Astrocyte (in vitro differentiated cells and primary cell): ENCODE data around the gene IGF1R. TPM values are rescaled to one million over a fixed set of nuclear protein-coding genes. Genes with fewer than 3 reads are reported as not detected.
A peak's percentile ranks its signal among the peaks of the same experiment; 100 is the strongest.
"Not testable (repeated sequence)": the region's sequence is repeated elsewhere in the genome, so short reads cannot be mapped to it uniquely, and the experiment has no call there.

Experiments used
- DNase-seq: peaks from one replicate; pipeline ENCODE4 v3.0.0-alpha.2; 2010; ENCODE audit warnings: low read depth
- FAIRE-seq: peaks from 2 replicates; lab custom pipeline; 2011; peaks lifted over from hg19 to GRCh38; lab: Jason Lieb, UNC
- H2AFZ ChIP-seq: 2 replicates; pipeline ENCODE4 v1.6.0; 2012; ENCODE audit warnings: low read depth, low read length, inconsistent platforms
- H3K27ac ChIP-seq: 2 replicates; pipeline ENCODE4 v1.5.1; 2011; ENCODE audit warnings: low read depth, low read length, inconsistent platforms
- H3K27me3 ChIP-seq: 2 replicates; pipeline ENCODE4 v1.6.0; 2011; ENCODE audit warnings: low read length, inconsistent platforms; ENCODE audit not compliant: insufficient read depth
- H3K36me3 ChIP-seq: 2 replicates; pipeline ENCODE4 v1.5.1; 2011; ENCODE audit warnings: low read length, inconsistent platforms; ENCODE audit not compliant: insufficient read depth
- H3K4me1 ChIP-seq: 2 replicates; pipeline ENCODE4 v1.5.1; 2011; ENCODE audit warnings: low read length, inconsistent platforms; ENCODE audit not compliant: insufficient read depth
- H3K4me2 ChIP-seq: 2 replicates; pipeline ENCODE4 v1.6.0; 2012; ENCODE audit warnings: low read length, inconsistent platforms
- H3K4me3 ChIP-seq: 2 replicates; pipeline ENCODE4 v1.5.1; 2011; ENCODE audit warnings: low read depth, mild to moderate bottlenecking, low read length, inconsistent platforms; ENCODE audit not compliant: insufficient read depth
- H3K79me2 ChIP-seq: 2 replicates; pipeline ENCODE4 v1.6.0; 2012; ENCODE audit warnings: mild to moderate bottlenecking, low read length, inconsistent platforms; ENCODE audit not compliant: insufficient read depth
- H3K9ac ChIP-seq: 2 replicates; pipeline ENCODE4 v1.6.0; 2012; ENCODE audit warnings: mild to moderate bottlenecking, low read length, inconsistent platforms
- H3K9me3 ChIP-seq: 2 replicates; pipeline ENCODE4 v1.5.1; 2012; ENCODE audit warnings: low read depth, mild to moderate bottlenecking, low read length, inconsistent platforms; ENCODE audit not compliant: insufficient read depth
- H4K20me1 ChIP-seq: 2 replicates; pipeline ENCODE4 v1.6.0; 2012; ENCODE audit warnings: low read length, inconsistent platforms; ENCODE audit not compliant: insufficient read depth
- H3K27ac Mint-ChIP-seq: one replicate; pipeline ENCODE4 v1.8.0; 2021; ENCODE audit warnings: mild to moderate bottlenecking, mixed read lengths; ENCODE audit not compliant: unreplicated experiment
- H3K27me3 Mint-ChIP-seq: one replicate; pipeline ENCODE4 v1.8.0; 2021; ENCODE audit warnings: low read depth, mixed read lengths; ENCODE audit not compliant: unreplicated experiment
- H3K36me3 Mint-ChIP-seq: one replicate; pipeline ENCODE4 v1.8.0; 2021; ENCODE audit warnings: low read depth, mixed read lengths; ENCODE audit not compliant: unreplicated experiment
- H3K4me1 Mint-ChIP-seq: one replicate; pipeline ENCODE4 v1.8.0; 2021; ENCODE audit warnings: low read depth, mixed read lengths; ENCODE audit not compliant: unreplicated experiment
- H3K4me3 Mint-ChIP-seq: one replicate; pipeline ENCODE4 v1.8.0; 2021; ENCODE audit warnings: mild to moderate bottlenecking, moderate library complexity, mixed read lengths; ENCODE audit not compliant: unreplicated experiment
- H3K9me3 Mint-ChIP-seq: one replicate; pipeline ENCODE4 v1.8.0; 2021; ENCODE audit warnings: mild to moderate bottlenecking, mixed read lengths; ENCODE audit not compliant: unreplicated experiment
- CTCF ChIP-seq: IDR thresholded peaks from 2 replicates; pipeline ENCODE4 v1.5.1; 2011; ENCODE audit warnings: low read depth, mild to moderate bottlenecking, inconsistent platforms, low read length, moderate library complexity; ENCODE audit not compliant: insufficient read depth
- EZH2 ChIP-seq: IDR thresholded peaks from 2 replicates; pipeline ENCODE4 v1.6.1; 2012; ENCODE audit warnings: mild to moderate bottlenecking, low read length, inconsistent platforms; ENCODE audit not compliant: insufficient read depth
- total RNA-seq: library from RNA; stranded (reverse); gene quantifications from 2 replicates; pipeline ENCODE4 v1.2.1, GENCODE V29; 2021

The IGF1R gene
- total RNA-seq, 1 donor from 2014 or later: 270 TPM

- peaks cover 2% of the 10 kb centered on the region for H3K27me3 ChIP-seq
- DNase-seq (no peak), FAIRE-seq (no peak)
- no peak overlapping the region for H3K4me3 ChIP-seq
- no peak overlapping the region for H3K4me3 Mint-ChIP-seq
- H3K27ac Mint-ChIP-seq: peak overlapping the region; percentile 48
- no peak overlapping the region for H3K27ac ChIP-seq
- TF ChIP-seq CTCF (no peak), EZH2 (no peak)
- H3K4me2 ChIP-seq: no peak overlapping the region
- H3K9me3 ChIP-seq: no peaks in the 10 kb centered on the region
- H3K79me2 ChIP-seq: no peaks in the 10 kb centered on the region
- H3K4me1 ChIP-seq: no peaks in the 10 kb centered on the region
- H3K4me1 Mint-ChIP-seq: peaks cover 8% of the 10 kb centered on the region
- H3K36me3 Mint-ChIP-seq: no peaks in the 10 kb centered on the region
- peaks cover 2% of the 10 kb centered on the region for H3K9me3 Mint-ChIP-seq
- H2AFZ ChIP-seq: no peak overlapping the region
- no peaks in the 10 kb centered on the region for H3K36me3 ChIP-seq
- H4K20me1 ChIP-seq: no peaks in the 10 kb centered on the region
- no peak overlapping the region for H3K9ac ChIP-seq
- no peaks in the 10 kb centered on the region for H3K27me3 Mint-ChIP-seq
Observed at GRCh38 chr15:98614681-98615080, 33.7 kb upstream of the IGF1R start.

- peaks cover 10% of the 10 kb centered on the region for H3K27me3 ChIP-seq
- H3K9ac ChIP-seq: no peak overlapping the region
- no peak overlapping the region for H3K4me2 ChIP-seq
- Mint-ChIP-seq H3K4me1 (peaks cover 13% of the 10 kb centered on the region), H3K36me3 (no peaks in the 10 kb centered on the region), H3K4me3 (no peak overlapping the region), H3K27me3 (no peaks in the 10 kb centered on the region), H3K9me3 (peaks cover 2% of the 10 kb centered on the region), H3K27ac (no peak overlapping the region)
- DNase-seq (no peak), FAIRE-seq (no peak)
- TF ChIP-seq CTCF (no peak), EZH2 (no peak)
- H4K20me1 ChIP-seq: no peaks in the 10 kb centered on the region
- H2AFZ ChIP-seq: no peak overlapping the region
- no peak overlapping the region for H3K27ac ChIP-seq
- no peaks in the 10 kb centered on the region for H3K9me3 ChIP-seq
- H3K4me3 ChIP-seq: no peak overlapping the region
- H3K36me3 ChIP-seq: no peaks in the 10 kb centered on the region
- H3K4me1 ChIP-seq: no peaks in the 10 kb centered on the region
- H3K79me2 ChIP-seq: no peaks in the 10 kb centered on the region
Observed at GRCh38 chr15:98616397-98616796, 31.9 kb upstream of the IGF1R start.

GRCh38 chr15:98617328-98617980, 30.9 kb upstream of the IGF1R start:
- no peaks in the 10 kb centered on the region for H3K36me3 Mint-ChIP-seq

GRCh38 chr15:98618576-98618975, 29.8 kb upstream of the IGF1R start:
- not testable (repeated sequence) for H3K4me3 Mint-ChIP-seq, FAIRE-seq, H3K9ac ChIP-seq, H3K79me2 ChIP-seq, H4K20me1 ChIP-seq, H3K4me3 ChIP-seq, H3K27me3 Mint-ChIP-seq, H3K27ac Mint-ChIP-seq, H2AFZ ChIP-seq, H3K4me1 ChIP-seq, H3K36me3 Mint-ChIP-seq, H3K4me2 ChIP-seq, DNase-seq, H3K9me3 Mint-ChIP-seq, H3K36me3 ChIP-seq, H3K27ac ChIP-seq, H3K9me3 ChIP-seq
- H3K27me3 ChIP-seq: peaks cover 19% of the 10 kb centered on the region
- peaks cover 13% of the 10 kb centered on the region for H3K4me1 Mint-ChIP-seq

More at GRCh38 chr15:98617328-98617980, 30.9 kb upstream of the IGF1R start:
- TF ChIP-seq EZH2 (no peak), CTCF (no peak)
- Histone ChIP-seq H2AFZ (no peak overlapping the region), H3K36me3 (no peaks in the 10 kb centered on the region), H4K20me1 (no peaks in the 10 kb centered on the region), H3K79me2 (no peaks in the 10 kb centered on the region), H3K27ac (no peak overlapping the region), H3K9me3 (no peaks in the 10 kb centered on the region), H3K9ac (no peak overlapping the region), H3K27me3 (peaks cover 15% of the 10 kb centered on the region), H3K4me3 (no peak overlapping the region), H3K4me2 (no peak overlapping the region), H3K4me1 (no peaks in the 10 kb centered on the region)
- DNase-seq: no peak
- Mint-ChIP-seq H3K4me1 (peaks cover 13% of the 10 kb centered on the region), H3K4me3 (no peak overlapping the region), H3K27ac (no peak overlapping the region), H3K9me3 (peaks cover 2% of the 10 kb centered on the region), H3K27me3 (no peaks in the 10 kb centered on the region)
- no peak for FAIRE-seq
